GM23248 (cell line): ENCODE measurements around the gene HNRNPA2B1. TPM values are rescaled to one million over a fixed set of nuclear protein-coding genes. Genes with fewer than 3 reads are reported as not detected.
A peak's percentile ranks its signal among the peaks of the same experiment; 100 is the strongest.

Experiments used
- DNase-seq: peaks from one replicate; pipeline ENCODE4 v3.0.0-alpha.2; 2015
- H2AFZ ChIP-seq: fragments of 200-600 bp; sonication (generic); 2 replicates; pipeline ENCODE4 v1.6.1; 2016; ENCODE audit warnings: antibody characterized with exemption
- H3F3A ChIP-seq: fragments of 200-600 bp; sonication (generic); 2 replicates; pipeline ENCODE4 v1.6.1; 2016; ENCODE audit warnings: mild to moderate bottlenecking, antibody characterized with exemption, mixed run types; ENCODE audit not compliant: insufficient read depth
- H3K27ac ChIP-seq: fragments of 200-600 bp; sonication (generic); 2 replicates; pipeline ENCODE4 v1.5.1; 2016; ENCODE audit warnings: mild to moderate bottlenecking
- H3K27me3 ChIP-seq: fragments of 200-600 bp; sonication (generic); replicated peaks from 2 replicates; pipeline ENCODE4 v1.6.1; 2016; ENCODE audit warnings: mild to moderate bottlenecking; ENCODE audit not compliant: insufficient read depth
- H3K36me3 ChIP-seq: fragments of 200-600 bp; sonication (generic); 2 replicates; pipeline ENCODE4 v1.6.1; 2016; ENCODE audit warnings: low read depth, mild to moderate bottlenecking
- H3K4me1 ChIP-seq: fragments of 200-600 bp; sonication (generic); 2 replicates; pipeline ENCODE4 v1.6.1; 2016; ENCODE audit warnings: mild to moderate bottlenecking; ENCODE audit not compliant: insufficient read depth
- H3K4me2 ChIP-seq: fragments of 200-600 bp; sonication (generic); one replicate; pipeline ENCODE4 v1.6.1; 2016; ENCODE audit warnings: mild to moderate bottlenecking; ENCODE audit not compliant: unreplicated experiment
- H3K4me3 ChIP-seq: fragments of 200-600 bp; sonication (generic); 2 replicates; pipeline ENCODE4 v1.5.1; 2016; ENCODE audit warnings: mild to moderate bottlenecking
- H3K79me2 ChIP-seq: fragments of 200-600 bp; sonication (generic); 2 replicates; pipeline ENCODE4 v1.6.1; 2016; ENCODE audit warnings: mild to moderate bottlenecking; ENCODE audit not compliant: insufficient read depth
- H3K9ac ChIP-seq: fragments of 200-600 bp; sonication (generic); 2 replicates; pipeline ENCODE4 v1.6.1; 2016; ENCODE audit warnings: mild to moderate bottlenecking
- H3K9me2 ChIP-seq: fragments of 200-600 bp; sonication (generic); 2 replicates; pipeline ENCODE4 v1.6.1; 2016; ENCODE audit warnings: mixed run types, mild to moderate bottlenecking, moderate library complexity; ENCODE audit not compliant: insufficient read depth
- H3K9me3 ChIP-seq: fragments of 200-600 bp; sonication (generic); one replicate; pipeline ENCODE4 v1.6.1; 2017; ENCODE audit warnings: low read depth
- H4K20me1 ChIP-seq: fragments of 200-600 bp; sonication (generic); 2 replicates; pipeline ENCODE4 v1.6.0; 2016; ENCODE audit not compliant: insufficient read depth
- EZH2 ChIP-seq: fragments of 200-600 bp; sonication (generic); IDR thresholded peaks from 2 replicates; pipeline ENCODE4 v1.6.1; 2018; ENCODE audit warnings: antibody characterized with exemption, mild to moderate bottlenecking; ENCODE audit not compliant: insufficient read depth, poor library complexity, severe bottlenecking
- EZH2phosphoT487 ChIP-seq: fragments of 200-600 bp; sonication (generic); IDR thresholded peaks from 2 replicates; pipeline ENCODE4 v1.6.1; 2018; ENCODE audit warnings: antibody characterized with exemption, moderate library complexity, mild to moderate bottlenecking, low read depth; ENCODE audit not compliant: insufficient read depth
- WGBS, 2 experiments: methylation state at CpG; one replicate each; pipeline ENCODE4 v1.1.6; 2015 to 2017; ENCODE audit warnings: low lambda C conversion rate in 2 of 2, low coverage in 1 of 2; ENCODE audit errors: missing lambda C conversion rate in 2 of 2; 5-methylcytosine and 5-hydroxymethylcytosine counted together
- in situ Hi-C: fragments of 300-500 bp; cut with MboI; formaldehyde crosslinking; loops from 2 replicates; pipeline ENCODE4 v1.15.0; 2020
- polyA plus RNA-seq: library from polyadenylated mRNA; unstranded; fragments of >200 nt; fragmentation: Nextera tagmentation; extraction: Ambion mirVana; gene quantifications from 2 replicates; pipeline ENCODE4 v1.2.1, GENCODE V29; 2016
- total RNA-seq: library from RNA; depleted of rRNA; stranded (reverse); fragments of >200 nt; shearing (Covaris generic); gene quantifications from 2 replicates; pipeline ENCODE4 v1.2.3, GENCODE V29; 2014

HNRNPA2B1 gene
- total and polyA plus RNA-seq, 2 experiments from 2014 or later: 134 to 529 TPM

DNA sequence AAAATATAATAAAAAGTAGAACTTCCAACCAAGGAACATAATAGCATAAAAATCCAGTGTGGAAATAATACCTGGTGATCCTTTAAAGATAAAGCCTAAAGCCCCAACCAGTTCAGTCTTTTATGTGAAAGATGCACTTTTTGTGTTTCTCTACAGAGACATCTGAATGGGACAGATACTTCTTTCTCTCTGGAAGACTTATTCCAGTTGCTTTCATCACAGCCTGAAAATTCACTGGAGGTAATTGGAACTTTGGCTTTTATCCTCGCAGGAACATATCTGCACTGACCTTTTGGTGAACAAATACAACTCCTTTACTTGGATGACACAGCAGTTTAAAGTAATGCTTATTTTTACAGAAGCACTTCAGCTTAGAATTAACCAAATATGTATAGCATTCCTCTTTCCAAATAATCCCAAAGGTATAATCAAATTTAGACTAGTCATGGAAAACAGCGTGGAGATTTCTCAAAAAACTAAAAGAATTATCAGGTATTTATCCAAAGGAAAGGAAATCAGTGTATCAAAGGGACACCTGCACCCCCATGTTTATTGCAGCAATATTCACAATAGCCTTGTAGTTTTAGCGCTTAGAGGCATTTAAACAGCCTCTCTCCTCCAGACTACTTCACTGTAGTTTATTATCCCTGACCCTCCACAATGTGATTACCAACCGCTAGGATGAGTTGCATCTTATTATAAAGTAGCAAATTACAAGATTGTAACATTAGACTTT, 16.8 kb downstream of the HNRNPA2B1 start:
- in situ Hi-C loops: no loop called here

DNA sequence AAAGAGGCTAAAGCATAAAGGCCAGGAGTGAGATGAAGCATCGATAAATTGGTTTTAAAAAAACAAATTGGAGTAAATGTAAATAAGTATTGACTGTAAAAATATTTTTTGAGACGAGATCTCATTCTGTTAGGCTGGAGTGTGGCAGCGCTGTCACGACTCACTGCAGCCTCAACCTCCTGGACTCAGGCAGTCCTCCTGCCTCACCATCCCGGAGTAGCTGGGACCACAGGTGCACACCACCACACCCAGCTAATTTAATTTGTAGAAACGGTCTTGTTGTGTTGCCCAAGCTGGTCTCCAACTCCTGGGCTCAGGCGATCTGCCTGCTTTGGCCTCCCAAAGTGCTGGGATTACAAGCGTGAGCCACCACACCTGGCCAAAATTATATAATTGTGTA, 17.8 kb downstream of the HNRNPA2B1 start:
- 0 out of 2 replicates have a peak, but pooled peaks cover 9% of the 10 kb centered on the region for H3K4me1 ChIP-seq
- H3K79me2 ChIP-seq: no peaks in the 10 kb centered on the region
- peaks cover 3% of the 10 kb centered on the region; the same call in 1 of the 2 replicates for H4K20me1 ChIP-seq
- peaks cover 81% of the 10 kb centered on the region for H3F3A ChIP-seq
- peaks cover 10% of the 10 kb centered on the region; the same call in 1 of the 2 replicates for H3K36me3 ChIP-seq
- in situ Hi-C loops: no loop called here
- no peak overlapping the region for H3K9ac ChIP-seq
- no peaks in the 10 kb centered on the region for H3K27me3 ChIP-seq
- WGBS, 2 experiments: 75 to 78% methylated on average over 8 of the region's 8 CpGs
- H2AFZ ChIP-seq: no peak overlapping the region
- no peaks in the 10 kb centered on the region for H3K9me3 ChIP-seq
- no peak overlapping the region for H3K4me2 ChIP-seq
- no peak overlapping the region for H3K27ac ChIP-seq
- no peak overlapping the region for H3K4me3 ChIP-seq
- no peak for DNase-seq
- TF ChIP-seq EZH2 (no peak), EZH2phosphoT487 (no peak)
- no peaks in the 10 kb centered on the region for H3K9me2 ChIP-seq

More for the DNA sequence above, 16.8 kb downstream of the HNRNPA2B1 start:
- DNase-seq: no peak
- Histone ChIP-seq H3K4me1 (0 out of 2 replicates have a peak, but pooled peaks cover 9% of the 10 kb centered on the region), H3K36me3 (peaks cover 20% of the 10 kb centered on the region; the same call in 1 of the 2 replicates), H4K20me1 (peaks cover 7% of the 10 kb centered on the region; the same call in 1 of the 2 replicates), H2AFZ (no peak overlapping the region), H3K4me2 (no peak overlapping the region), H3K79me2 (no peaks in the 10 kb centered on the region), H3K4me3 (no peak overlapping the region), H3K27ac (peak overlapping the region; percentile 33), H3K9me3 (no peaks in the 10 kb centered on the region), H3K27me3 (no peaks in the 10 kb centered on the region), H3F3A (peaks cover 91% of the 10 kb centered on the region), H3K9ac (no peak overlapping the region), H3K9me2 (no peaks in the 10 kb centered on the region)
- no peak for TF ChIP-seq EZH2
- TF ChIP-seq EZH2phosphoT487: no peak
- WGBS, 2 experiments: 47 to 64% methylated on average over 4 of the region's 4 CpGs

DNA sequence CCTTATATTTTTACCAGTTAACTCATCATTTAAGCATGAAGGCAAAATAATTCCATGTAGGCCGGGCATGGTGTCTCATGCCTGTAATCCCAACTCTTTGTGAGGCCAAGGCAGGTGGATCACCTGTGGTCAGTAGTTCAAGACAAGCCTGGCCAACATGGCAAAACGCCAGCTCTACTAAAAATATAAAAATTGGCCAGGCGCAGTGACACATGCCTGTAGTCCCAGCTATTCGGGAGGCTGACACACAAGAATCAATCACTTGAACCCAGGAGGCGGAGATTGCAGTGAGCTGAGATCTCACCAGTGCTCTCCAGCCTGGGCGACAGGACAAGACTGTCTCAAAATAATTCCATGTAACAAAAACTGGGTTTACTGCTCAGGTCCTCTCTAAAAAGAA, 18.3 kb downstream of the HNRNPA2B1 start:
- Histone ChIP-seq H3K27me3 (no peaks in the 10 kb centered on the region), H3K79me2 (no peaks in the 10 kb centered on the region), H3K4me1 (0 out of 2 replicates have a peak, but pooled peaks cover 8% of the 10 kb centered on the region), H3K9me3 (no peaks in the 10 kb centered on the region), H3K36me3 (peaks cover 6% of the 10 kb centered on the region; the same call in 1 of the 2 replicates), H3F3A (peaks cover 76% of the 10 kb centered on the region), H4K20me1 (peaks cover 3% of the 10 kb centered on the region; the same call in 1 of the 2 replicates), H2AFZ (no peak overlapping the region), H3K9ac (no peak overlapping the region), H3K27ac (no peak overlapping the region), H3K4me2 (no peak overlapping the region), H3K9me2 (no peaks in the 10 kb centered on the region), H3K4me3 (no peak overlapping the region)
- no peak for DNase-seq
- TF ChIP-seq EZH2phosphoT487: no peak
- TF ChIP-seq EZH2: no peak
- 62 to 65% methylated on average over 6 of the region's 6 CpGs for WGBS, 2 experiments
- in situ Hi-C loops: no loop called here

DNA sequence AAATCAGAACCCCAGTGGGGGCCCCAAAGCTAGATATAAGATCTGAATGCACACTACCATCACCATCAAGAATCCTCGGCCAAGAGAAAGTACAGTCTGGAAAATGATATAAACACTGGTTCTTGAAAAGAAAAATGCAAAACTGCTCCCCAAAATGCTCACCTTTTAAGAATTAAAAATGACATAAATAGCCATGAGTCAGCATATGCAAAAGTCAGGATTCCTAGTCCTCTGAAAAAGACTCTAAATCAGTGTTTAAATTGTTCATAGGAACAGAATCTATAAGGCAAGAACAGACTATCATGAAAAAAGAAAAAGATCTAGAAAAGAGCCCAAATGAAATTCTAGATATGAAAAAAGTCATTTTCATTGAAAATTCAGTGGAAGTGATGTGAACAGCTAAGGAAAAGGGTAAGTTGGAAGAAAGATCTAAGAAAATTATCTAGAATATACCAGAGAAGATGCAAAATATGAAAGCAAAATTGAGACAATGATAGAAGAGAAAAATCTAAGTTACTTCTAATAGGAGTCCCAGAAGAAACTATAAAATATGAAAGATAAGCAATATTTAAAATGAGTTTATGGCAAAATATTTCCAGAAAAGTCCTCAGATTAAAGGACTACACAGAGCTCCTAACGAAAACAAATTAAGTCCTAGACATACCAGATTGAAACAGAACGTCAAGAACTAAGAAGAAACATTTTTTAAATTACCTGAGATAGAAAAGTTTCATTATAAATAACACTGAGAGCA, 18.9 kb downstream of the HNRNPA2B1 start:
- WGBS, 2 experiments: 80 to 82% methylated on average over 3 of the region's 3 CpGs
- Histone ChIP-seq H3K4me2 (no peak overlapping the region), H3K27ac (peak overlapping the region; percentile 36; the same call in 1 of the 2 replicates), H3K4me3 (no peak overlapping the region), H3K4me1 (0 out of 2 replicates have a peak, but pooled peaks cover 4% of the 10 kb centered on the region), H3K9ac (no peak overlapping the region), H3K79me2 (no peaks in the 10 kb centered on the region), H3K9me3 (no peaks in the 10 kb centered on the region), H3K36me3 (peaks cover 4% of the 10 kb centered on the region; the same call in 1 of the 2 replicates), H2AFZ (no peak overlapping the region), H3K27me3 (no peaks in the 10 kb centered on the region), H3F3A (peaks cover 70% of the 10 kb centered on the region), H4K20me1 (0 out of 2 replicates have a peak, but pooled peaks cover 3% of the 10 kb centered on the region), H3K9me2 (no peaks in the 10 kb centered on the region)
- TF ChIP-seq EZH2phosphoT487 (no peak), EZH2 (no peak)
- no peak for DNase-seq
- in situ Hi-C loops: no loop called here
